KMS-11 (cell line): ENCODE measurements around the gene CHID1.
A peak's percentile ranks its signal among the peaks of the same experiment; 100 is the strongest.

ENCODE experiments used
- H2AFZ ChIP-seq: fragments of 200-600 bp; sonication (generic); 2 replicates; pipeline ENCODE4 v1.6.1; 2016; ENCODE audit warnings: antibody characterized with exemption, mixed run types, low read depth
- H3K27ac ChIP-seq: fragments of 200-600 bp; sonication (generic); 2 replicates; pipeline ENCODE4 v1.6.1; 2016; ENCODE audit warnings: mild to moderate bottlenecking, mixed run types
- H3K27me3 ChIP-seq: fragments of 200-600 bp; sonication (generic); 2 replicates; pipeline ENCODE4 v1.6.1; 2017; ENCODE audit warnings: mild to moderate bottlenecking, low read depth, mixed run types, moderate library complexity; ENCODE audit not compliant: insufficient read depth
- H3K36me3 ChIP-seq: fragments of 200-600 bp; sonication (generic); 2 replicates; pipeline ENCODE4 v1.6.1; 2017; ENCODE audit warnings: mild to moderate bottlenecking, mixed run types; ENCODE audit not compliant: insufficient read depth
- H3K4me1 ChIP-seq: fragments of 200-600 bp; sonication (generic); 2 replicates; pipeline ENCODE4 v1.6.1; 2016; ENCODE audit warnings: mild to moderate bottlenecking, low read depth, mixed run types; ENCODE audit not compliant: poor library complexity, severe bottlenecking
- H3K4me2 ChIP-seq: fragments of 200-600 bp; sonication (generic); 2 replicates; pipeline ENCODE4 v1.7.0; 2016; ENCODE audit warnings: mild to moderate bottlenecking, mixed run types
- H3K4me3 ChIP-seq: fragments of 200-600 bp; sonication (generic); IDR thresholded peaks from 2 replicates; pipeline ENCODE4 v1.6.1; 2017; ENCODE audit warnings: low read depth, low read length, mixed read lengths; ENCODE audit not compliant: insufficient read depth
- H3K79me2 ChIP-seq: fragments of 200-600 bp; sonication (generic); 2 replicates; pipeline ENCODE4 v1.6.1; 2016; ENCODE audit warnings: low read depth, mixed run types; ENCODE audit not compliant: insufficient read depth
- H3K9ac ChIP-seq: fragments of 200-600 bp; sonication (generic); 2 replicates; pipeline ENCODE4 v1.6.1; 2016; ENCODE audit warnings: mild to moderate bottlenecking, mixed run types
- H4K20me1 ChIP-seq: fragments of 200-600 bp; sonication (generic); 2 replicates; pipeline ENCODE4 v1.6.1; 2016; ENCODE audit warnings: mild to moderate bottlenecking, mixed run types; ENCODE audit not compliant: insufficient read depth
- CTCF ChIP-seq: fragments of 200-600 bp; sonication (generic); conservative IDR thresholded peaks from 2 replicates; pipeline ENCODE4 v1.6.1; 2017; ENCODE audit warnings: low read depth, mild to moderate bottlenecking, antibody characterized with exemption, low read length, moderate library complexity, mixed read lengths

CHID1 gene

GRCh38 chr11:827897-828192, 82.8 kb downstream of the CHID1 start, which contains the start of gene CRACR2B:
CRACR2B (plus strand) TSS chr11:827919; CDS start chr11:828608, 689 bp downstream.
- Histone ChIP-seq H3K27ac (no peak within 1 kb of the TSS), H3K9ac (peak within 1 kb of the TSS; percentile 35; the same call in 1 of the 2 replicates), H3K4me1 (peaks cover 59% of the 10 kb centered on the region), H2AFZ (peak within 1 kb of the TSS; percentile 76), H4K20me1 (no peaks in the 10 kb centered on the region), H3K79me2 (no peaks in the 10 kb centered on the region), H3K4me3 (no peak within 1 kb of the TSS), H3K36me3 (no peaks in the 10 kb centered on the region), H3K27me3 (peaks cover 35% of the 10 kb centered on the region), H3K4me2 (peak within 1 kb of the TSS; percentile 98)
- TF ChIP-seq CTCF = no peak

- peak overlapping the region; percentile 35; the same call in 1 of the 2 replicates for H3K9ac ChIP-seq
Observed at GRCh38 chr11:827146-827896, 83.3 kb downstream of the CHID1 start.

GRCh38 chr11:826836-827145, 83.8 kb downstream of the CHID1 start:
- Histone ChIP-seq H3K79me2 (no peaks in the 10 kb centered on the region), H4K20me1 (no peaks in the 10 kb centered on the region), H2AFZ (peak overlapping the region; percentile 76), H3K9ac (peak overlapping the region; percentile 35; the same call in 1 of the 2 replicates), H3K27ac (no peak overlapping the region), H3K27me3 (peaks cover 30% of the 10 kb centered on the region), H3K4me2 (peak overlapping the region; percentile 98), H3K36me3 (no peaks in the 10 kb centered on the region), H3K4me3 (no peak overlapping the region), H3K4me1 (peaks cover 52% of the 10 kb centered on the region)
- TF ChIP-seq CTCF = no peak

More at GRCh38 chr11:827146-827896, 83.3 kb downstream of the CHID1 start:
- no peak overlapping the region for H3K4me3 ChIP-seq
- H3K4me1 ChIP-seq = peaks cover 57% of the 10 kb centered on the region
- no peak overlapping the region for H3K27ac ChIP-seq
- H4K20me1 ChIP-seq = no peaks in the 10 kb centered on the region
- peak overlapping the region; percentile 76 for H2AFZ ChIP-seq
- H3K4me2 ChIP-seq = peak overlapping the region; percentile 98
- H3K79me2 ChIP-seq = no peaks in the 10 kb centered on the region
- peaks cover 35% of the 10 kb centered on the region for H3K27me3 ChIP-seq
- no peak for TF ChIP-seq CTCF
- no peaks in the 10 kb centered on the region for H3K36me3 ChIP-seq

GRCh38 chr11:826227-826621, 84.4 kb downstream of the CHID1 start:
- Histone ChIP-seq H4K20me1 (no peaks in the 10 kb centered on the region), H3K79me2 (no peaks in the 10 kb centered on the region), H3K27me3 (peaks cover 25% of the 10 kb centered on the region), H2AFZ (no peak overlapping the region), H3K9ac (no peak overlapping the region; the same call in 1 of the 2 replicates), H3K4me2 (peak overlapping the region; percentile 98; the same call in 1 of the 2 replicates), H3K27ac (no peak overlapping the region), H3K4me1 (peaks cover 48% of the 10 kb centered on the region), H3K36me3 (no peaks in the 10 kb centered on the region), H3K4me3 (no peak overlapping the region)
- TF ChIP-seq CTCF = no peak
